ENCODE results near the gene ZNF143. TPM values are rescaled to one million over a fixed set of nuclear protein-coding genes. Genes with fewer than 3 reads are reported as not detected.

Gene ZNF143
- total and polyA plus RNA-seq, 2 of the 13 experiments (the other 11 are each of a cell fraction or from before 2014, with no cell fraction given): 22.4 to 35.6 TPM

- no peak for TF ChIP-seq ZNF552 (CRISPR knock-in tag; IDR thresholded peaks at IDR 0.05; ENCODE audit: borderline replicate concordance)
- no peak for TF ChIP-seq ZNF891 (CRISPR knock-in tag; IDR thresholded peaks at IDR 0.05)
- peak; percentile 87; the same call in 1 of the 2 replicates for TF ChIP-seq SPEN (CRISPR knock-in tag; IDR thresholded peaks at IDR 0.05; ENCODE audit: low read depth)
- peak; percentile 86 for TF ChIP-seq THRA (CRISPR knock-in tag; IDR thresholded peaks at IDR 0.05; ENCODE audit: borderline replicate concordance)
- no peak for TF ChIP-seq CTCF (CRISPR knock-in tag; IDR thresholded peaks at IDR 0.05)
- peak; percentile 71; the same call in 1 of the 2 replicates for TF ChIP-seq REPIN1 (CRISPR knock-in tag; IDR thresholded peaks at IDR 0.05; ENCODE audit: borderline replicate concordance, low read depth)
- TF ChIP-seq NAIF1 (CRISPR knock-in tag; IDR thresholded peaks at IDR 0.05; ENCODE audit: borderline replicate concordance): peak; percentile 91
- TF ChIP-seq SP140L (CRISPR knock-in tag; IDR thresholded peaks at IDR 0.05; ENCODE audit: borderline replicate concordance): no peak
- peak; percentile 95 for TF ChIP-seq TBX3 (IDR thresholded peaks at IDR 0.05; ENCODE audit: borderline replicate concordance)
- no peak for TF ChIP-seq ZSCAN30 (CRISPR knock-in tag; IDR thresholded peaks at IDR 0.05)
- TF ChIP-seq HNF4A (CRISPR knock-in tag; IDR thresholded peaks at IDR 0.05): peak; percentile 98
- TF ChIP-seq ZC3H4 (CRISPR knock-in tag; IDR thresholded peaks at IDR 0.05; ENCODE audit: borderline replicate concordance): no peak
- no peak for TF ChIP-seq ZNF451 (CRISPR knock-in tag; IDR thresholded peaks at IDR 0.05)
- TF ChIP-seq, protein P1, sequence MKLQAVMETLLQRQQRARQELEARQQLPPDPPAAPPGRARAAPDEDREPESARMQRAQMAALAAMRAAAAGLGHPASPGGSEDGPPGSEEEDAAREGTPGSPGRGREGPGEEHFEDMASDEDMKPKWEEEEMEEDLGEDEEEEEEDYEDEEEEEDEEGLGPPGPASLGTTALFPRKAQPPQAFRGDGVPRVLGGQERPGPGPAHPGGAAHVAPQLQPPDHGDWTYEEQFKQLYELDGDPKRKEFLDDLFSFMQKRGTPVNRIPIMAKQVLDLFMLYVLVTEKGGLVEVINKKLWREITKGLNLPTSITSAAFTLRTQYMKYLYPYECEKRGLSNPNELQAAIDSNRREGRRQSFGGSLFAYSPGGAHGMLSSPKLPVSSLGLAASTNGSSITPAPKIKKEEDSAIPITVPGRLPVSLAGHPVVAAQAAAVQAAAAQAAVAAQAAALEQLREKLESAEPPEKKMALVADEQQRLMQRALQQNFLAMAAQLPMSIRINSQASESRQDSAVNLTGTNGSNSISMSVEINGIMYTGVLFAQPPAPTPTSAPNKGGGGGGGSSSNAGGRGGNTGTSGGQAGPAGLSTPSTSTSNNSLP (IDR thresholded peaks at IDR 0.05; ENCODE audit: low read depth, low read length): peak; percentile 70
- TF ChIP-seq ZNF30 (CRISPR knock-in tag; IDR thresholded peaks at IDR 0.05): no peak
- peak; percentile 75; the same call in 1 of the 2 replicates for TF ChIP-seq ZNF205 (CRISPR knock-in tag; IDR thresholded peaks at IDR 0.05)
- peak; percentile 27; the same call in 1 of the 2 replicates for TF ChIP-seq AKNA (CRISPR knock-in tag; IDR thresholded peaks at IDR 0.05; ENCODE audit: borderline replicate concordance)
- peak; percentile 97 for TF ChIP-seq PHF5A (CRISPR knock-in tag; IDR thresholded peaks at IDR 0.05; ENCODE audit: low read depth, unreplicated experiment)
Measured at GRCh38 chr11:9568854-9569587, 108.2 kb downstream of the ZNF143 start (continued).
